GM19238 (cell line): ENCODE data around the gene TRAPPC12.
"Not testable (repeated sequence)": the region's sequence is repeated elsewhere in the genome, so short reads cannot be mapped to it uniquely, and the experiment has no call there.

Experiments used
- DNase-seq: peaks from one replicate; pipeline ENCODE4 v3.0.0; 2011; ENCODE audit warnings: low spot score; ENCODE audit not compliant: insufficient read length

TRAPPC12 gene

GRCh38 chr2:3451926-3452671 is 72.6 kb downstream of the TRAPPC12 start:
- DNase-seq, result no peak

GRCh38 chr2:3453190-3453999 is 73.9 kb downstream of the TRAPPC12 start:
- no peak for DNase-seq

GRCh38 chr2:3454005-3454404 is 74.5 kb downstream of the TRAPPC12 start:
- DNase-seq, result not testable (repeated sequence)

- DNase-seq, result no peak
Measured at GRCh38 chr2:3454802-3455201, 75.3 kb downstream of the TRAPPC12 start.

- no peak for DNase-seq
Measured at GRCh38 chr2:3456125-3456524, 76.6 kb downstream of the TRAPPC12 start.

- DNase-seq, result no peak
Measured at GRCh38 chr2:3457524-3458395, 78.3 kb downstream of the TRAPPC12 start.

- DNase-seq, result no peak
Measured at GRCh38 chr2:3458396-3459184, 79.1 kb downstream of the TRAPPC12 start.

GRCh38 chr2:3459185-3460015 is 79.9 kb downstream of the TRAPPC12 start:
- DNase-seq, result no peak

- no peak for DNase-seq
Measured at GRCh38 chr2:3460156-3460555, 80.7 kb downstream of the TRAPPC12 start.

- no peak for DNase-seq
Measured at GRCh38 chr2:3460831-3461800, 81.6 kb downstream of the TRAPPC12 start.

- peak; percentile 69 for DNase-seq
Measured at GRCh38 chr2:3461801-3462492, 82.5 kb downstream of the TRAPPC12 start.

- DNase-seq, result no peak
Measured at GRCh38 chr2:3462493-3463104, 83.1 kb downstream of the TRAPPC12 start.

- no peak for DNase-seq
Measured at GRCh38 chr2:3463186-3463835, 83.8 kb downstream of the TRAPPC12 start.

GRCh38 chr2:3463944-3464343 is 84.5 kb downstream of the TRAPPC12 start:
- DNase-seq, result no peak

GRCh38 chr2:3464401-3465005 is 85.0 kb downstream of the TRAPPC12 start:
- no peak for DNase-seq

- DNase-seq, result no peak
Measured at GRCh38 chr2:3465328-3465727, 85.8 kb downstream of the TRAPPC12 start.
